GM23248 (cell line): ENCODE measurements around the gene PMP22.

Source experiments
- EZH2 ChIP-seq: fragments of 200-600 bp; sonication (generic); IDR thresholded peaks from 2 replicates; pipeline ENCODE4 v1.6.1; 2018; ENCODE audit warnings: antibody characterized with exemption, mild to moderate bottlenecking; ENCODE audit not compliant: insufficient read depth, poor library complexity, severe bottlenecking
- EZH2phosphoT487 ChIP-seq: fragments of 200-600 bp; sonication (generic); IDR thresholded peaks from 2 replicates; pipeline ENCODE4 v1.6.1; 2018; ENCODE audit warnings: antibody characterized with exemption, moderate library complexity, mild to moderate bottlenecking, low read depth; ENCODE audit not compliant: insufficient read depth

DNA sequence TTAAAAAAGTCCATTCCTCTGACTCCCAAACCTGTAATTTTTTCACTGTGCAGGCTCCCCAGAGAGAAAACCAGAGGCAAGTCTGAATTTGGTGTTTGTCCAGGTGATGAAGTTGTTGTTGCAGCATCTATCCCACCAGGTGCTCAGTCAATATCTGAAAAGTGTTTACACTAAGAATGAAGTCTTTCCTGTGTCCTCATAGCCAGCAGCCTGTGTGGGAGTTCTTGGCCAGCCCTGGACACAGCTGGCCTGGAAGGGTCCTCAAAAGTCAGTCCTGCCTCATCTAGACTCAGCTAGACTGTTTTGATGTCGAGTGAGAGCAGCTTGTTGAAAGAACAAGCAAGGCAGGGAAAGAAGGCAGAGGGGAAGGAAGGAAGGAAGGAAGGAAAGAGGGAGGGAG is 3.3 kb upstream of the PMP22 start:
- no peak for TF ChIP-seq EZH2phosphoT487
- no peak for TF ChIP-seq EZH2
